Measurements from ENCODE around the gene SRSF1.

DNA sequence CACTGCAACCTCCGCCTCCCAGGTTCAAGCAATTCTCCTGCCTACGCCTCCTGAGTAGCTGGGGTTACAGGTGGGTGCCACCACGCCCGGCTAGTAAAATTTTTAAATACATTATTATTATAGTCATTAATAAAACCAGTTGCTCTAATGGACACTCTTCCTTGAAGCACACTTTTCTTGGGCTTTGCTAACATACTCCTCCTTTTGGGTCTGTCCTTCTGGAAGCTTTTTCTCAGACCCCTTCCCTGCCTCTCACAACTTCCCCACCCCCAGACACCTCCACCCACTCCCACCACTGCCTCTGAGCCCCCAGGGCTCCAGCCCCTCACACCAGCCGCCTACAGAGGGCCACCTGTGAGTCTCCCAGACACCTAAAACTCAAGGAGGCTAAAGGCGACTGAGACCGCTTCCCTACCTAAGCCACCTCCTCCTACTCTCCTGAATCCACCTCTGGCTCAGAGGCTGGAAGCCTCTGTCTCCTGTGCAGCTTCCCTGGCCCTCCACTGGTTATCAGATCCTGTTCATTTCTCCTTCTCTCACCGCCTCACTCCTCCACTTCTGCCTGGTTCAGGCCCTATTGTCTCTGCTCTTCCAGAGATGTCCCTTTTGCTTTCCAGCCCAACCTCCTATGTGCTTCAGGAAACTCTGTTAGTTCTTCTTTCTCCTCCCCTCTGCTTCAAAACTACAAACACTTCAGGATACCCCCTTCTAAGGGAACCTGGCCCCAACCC lies 49.8 kb downstream of the SRSF1 start:
- TF ChIP-seq GATA3 (IDR thresholded peaks at IDR 0.05; ENCODE audit: low read depth, low read length) (no peak), GATA2 (IDR thresholded peaks at IDR 0.05; ENCODE audit: low read depth, low read length) (no peak)
